ENCODE measurements around the gene SSBP4.

The SSBP4 gene

DNA sequence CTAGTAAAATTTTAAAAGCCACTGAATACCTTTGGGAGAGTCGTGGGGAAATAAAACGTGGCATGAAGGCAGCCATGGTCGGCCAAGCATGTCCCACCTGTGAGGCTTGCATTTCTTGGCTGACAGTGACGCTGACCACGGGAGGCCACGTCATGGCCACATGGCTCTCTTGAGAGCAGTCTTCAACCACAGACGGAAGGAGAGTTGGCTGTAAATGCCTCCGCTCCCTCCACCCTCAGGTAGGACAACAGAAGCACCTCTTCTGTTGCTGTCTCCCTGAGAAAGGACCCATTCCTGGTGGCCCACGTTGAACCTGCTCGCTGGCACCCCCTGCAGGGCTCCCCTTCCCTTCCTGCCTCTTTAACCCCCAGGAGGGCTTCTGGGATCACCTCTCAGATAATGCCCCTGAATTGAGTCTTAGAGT, 11.1 kb upstream of the SSBP4 start:
- TF ChIP-seq, protein P1, sequence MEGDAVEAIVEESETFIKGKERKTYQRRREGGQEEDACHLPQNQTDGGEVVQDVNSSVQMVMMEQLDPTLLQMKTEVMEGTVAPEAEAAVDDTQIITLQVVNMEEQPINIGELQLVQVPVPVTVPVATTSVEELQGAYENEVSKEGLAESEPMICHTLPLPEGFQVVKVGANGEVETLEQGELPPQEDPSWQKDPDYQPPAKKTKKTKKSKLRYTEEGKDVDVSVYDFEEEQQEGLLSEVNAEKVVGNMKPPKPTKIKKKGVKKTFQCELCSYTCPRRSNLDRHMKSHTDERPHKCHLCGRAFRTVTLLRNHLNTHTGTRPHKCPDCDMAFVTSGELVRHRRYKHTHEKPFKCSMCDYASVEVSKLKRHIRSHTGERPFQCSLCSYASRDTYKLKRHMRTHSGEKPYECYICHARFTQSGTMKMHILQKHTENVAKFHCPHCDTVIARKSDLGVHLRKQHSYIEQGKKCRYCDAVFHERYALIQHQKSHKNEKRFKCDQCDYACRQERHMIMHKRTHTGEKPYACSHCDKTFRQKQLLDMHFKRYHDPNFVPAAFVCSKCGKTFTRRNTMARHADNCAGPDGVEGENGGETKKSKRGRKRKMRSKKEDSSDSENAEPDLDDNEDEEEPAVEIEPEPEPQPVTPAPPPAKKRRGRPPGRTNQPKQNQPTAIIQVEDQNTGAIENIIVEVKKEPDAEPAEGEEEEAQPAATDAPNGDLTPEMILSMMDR (IDR thresholded peaks at IDR 0.05; ENCODE audit: borderline replicate concordance, insufficient read depth, low read depth, low read length) = peak; percentile 60
- H3K4me3 ChIP-seq (ENCODE audit: low read depth, low read length) = no peak overlapping the region

DNA sequence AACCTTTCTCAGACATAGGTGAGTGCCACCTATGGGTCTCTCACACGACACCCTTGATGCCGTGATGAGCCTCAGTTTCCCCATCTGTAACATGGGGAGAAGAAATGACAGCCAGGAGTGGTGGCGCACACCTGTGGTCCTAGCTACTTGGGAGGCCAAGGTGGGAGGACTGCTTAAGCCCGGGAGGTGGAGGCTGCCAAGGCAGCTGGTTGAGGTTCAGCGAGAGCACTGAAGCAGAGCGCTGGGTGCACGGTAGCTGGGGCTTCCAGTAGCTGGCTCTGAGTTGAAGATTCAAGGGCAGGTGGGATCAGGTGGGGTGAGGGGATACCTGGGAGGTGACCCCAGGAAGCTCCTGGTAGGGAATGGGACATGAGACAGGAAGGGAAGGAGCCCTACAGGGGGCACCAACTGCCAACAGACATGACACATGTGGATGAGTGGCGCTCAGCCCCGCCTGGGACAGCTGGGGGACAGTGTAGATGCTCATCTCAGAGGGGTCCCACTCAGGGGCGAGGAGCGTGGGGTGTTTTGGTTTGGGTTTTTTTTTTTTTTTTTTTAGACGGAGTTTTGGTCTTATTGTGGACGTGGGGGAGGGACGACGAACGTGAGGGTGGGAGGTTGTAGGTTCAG, 6.5 kb upstream of the SSBP4 start:
- H3K4me3 ChIP-seq (ENCODE audit: low read depth, low read length) = no peak overlapping the region
- TF ChIP-seq, protein P1 (IDR thresholded peaks at IDR 0.05; ENCODE audit: borderline replicate concordance, insufficient read depth, low read depth, low read length) = no peak

DNA sequence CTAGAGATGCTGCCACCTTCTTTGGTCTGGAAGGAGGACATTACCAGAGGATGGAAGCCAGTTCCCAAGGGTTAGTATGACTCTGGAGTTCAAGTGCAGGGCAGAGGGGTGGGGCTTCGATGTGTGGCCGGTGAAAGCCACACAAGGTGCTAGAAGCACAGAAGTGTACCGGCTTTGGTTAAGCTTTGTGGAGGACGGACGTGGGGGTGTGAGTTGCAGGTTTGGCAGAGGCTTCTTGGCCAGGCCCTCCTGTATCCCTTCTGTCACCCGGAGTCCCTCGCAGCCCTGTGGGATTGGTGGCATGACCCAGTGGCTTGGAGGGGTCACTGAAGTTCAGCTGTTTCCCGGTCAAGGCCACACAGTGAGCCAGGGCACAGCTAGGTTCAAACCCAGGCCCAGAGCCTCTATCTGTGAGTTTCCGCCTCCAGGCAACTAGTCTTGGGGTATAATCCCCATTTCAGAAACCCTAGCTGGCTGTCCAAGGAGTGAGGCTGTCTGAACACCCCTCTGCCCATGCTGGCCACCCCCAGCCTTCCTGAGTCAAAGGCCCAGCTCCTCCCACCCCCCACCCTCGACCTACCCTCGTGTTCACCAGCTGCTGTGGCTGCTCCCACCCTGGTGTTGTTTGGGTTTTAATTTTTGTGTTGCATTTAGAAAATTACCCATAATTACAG, 4.6 kb upstream of the SSBP4 start:
- H3K4me3 ChIP-seq (ENCODE audit: low read depth, low read length) = peak overlapping the region; percentile 24

DNA sequence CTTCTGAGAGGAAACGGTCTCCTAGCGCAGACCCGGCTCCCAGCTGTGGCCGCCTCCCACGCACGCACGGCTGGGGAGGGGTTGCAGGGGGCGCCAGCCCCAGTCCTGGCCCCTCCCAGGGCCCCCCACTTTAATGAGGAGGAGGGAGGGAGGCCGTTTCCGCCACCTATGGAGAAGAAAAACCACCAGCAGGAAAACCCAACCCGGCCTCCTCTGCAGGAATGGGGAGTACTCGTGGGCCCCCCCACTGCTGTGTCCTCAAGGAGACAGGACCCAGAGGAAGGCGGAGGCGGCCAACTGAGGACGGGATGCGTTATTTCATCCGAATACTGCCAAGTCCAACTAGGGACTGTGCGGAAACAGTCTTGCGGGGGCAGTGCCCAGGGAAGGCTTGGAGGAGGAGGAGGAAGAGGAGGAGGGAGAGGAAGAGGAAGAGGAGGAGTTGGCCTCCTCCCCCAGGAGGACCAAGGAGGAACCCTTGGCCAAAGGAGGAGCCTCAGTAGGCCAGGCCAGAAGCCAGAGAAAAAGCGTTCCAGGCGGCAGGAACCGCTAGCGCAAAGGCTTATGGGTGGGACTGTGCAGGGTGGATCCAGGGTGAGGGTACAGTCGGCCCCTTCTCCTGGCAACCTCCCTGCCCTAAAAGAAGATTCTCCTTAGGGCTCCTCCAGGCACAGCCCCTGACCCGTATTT, 3.9 kb upstream of the SSBP4 start:
- TF ChIP-seq, protein P1 (IDR thresholded peaks at IDR 0.05; ENCODE audit: borderline replicate concordance, insufficient read depth, low read depth, low read length) = no peak
- peak overlapping the region; percentile 24 for H3K4me3 ChIP-seq (ENCODE audit: low read depth, low read length)

More for the DNA sequence above, 4.6 kb upstream of the SSBP4 start:
- TF ChIP-seq, protein P1 (IDR thresholded peaks at IDR 0.05; ENCODE audit: borderline replicate concordance, insufficient read depth, low read depth, low read length) = no peak

DNA sequence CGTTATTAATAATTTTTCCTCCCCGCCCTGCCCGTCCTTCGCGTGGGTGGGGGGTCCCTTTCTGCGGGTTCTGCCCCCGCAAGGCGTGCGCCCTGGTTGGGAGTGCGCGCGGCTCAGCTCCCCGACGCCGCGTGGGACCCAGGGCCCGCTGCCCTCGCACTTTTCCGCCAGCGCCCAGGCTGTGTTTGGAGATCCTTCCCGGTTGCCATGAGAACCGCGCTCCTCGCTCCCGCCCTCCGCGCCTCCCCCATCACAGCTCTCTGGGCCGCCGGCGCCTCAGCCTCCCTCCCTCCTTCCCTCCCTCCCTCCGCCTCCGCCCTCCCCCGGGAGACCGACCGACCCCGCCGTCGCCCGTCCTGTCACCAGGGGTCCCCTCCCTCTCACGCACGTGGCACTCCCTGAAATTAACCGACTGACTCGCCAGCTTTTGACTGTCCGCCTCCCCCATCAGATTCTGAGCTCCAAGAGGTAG, 2.4 kb upstream of the SSBP4 start:
- peak overlapping the region; percentile 48 for H3K4me3 ChIP-seq (ENCODE audit: low read depth, low read length)
- TF ChIP-seq, protein P1 (IDR thresholded peaks at IDR 0.05; ENCODE audit: borderline replicate concordance, insufficient read depth, low read depth, low read length) = no peak

DNA sequence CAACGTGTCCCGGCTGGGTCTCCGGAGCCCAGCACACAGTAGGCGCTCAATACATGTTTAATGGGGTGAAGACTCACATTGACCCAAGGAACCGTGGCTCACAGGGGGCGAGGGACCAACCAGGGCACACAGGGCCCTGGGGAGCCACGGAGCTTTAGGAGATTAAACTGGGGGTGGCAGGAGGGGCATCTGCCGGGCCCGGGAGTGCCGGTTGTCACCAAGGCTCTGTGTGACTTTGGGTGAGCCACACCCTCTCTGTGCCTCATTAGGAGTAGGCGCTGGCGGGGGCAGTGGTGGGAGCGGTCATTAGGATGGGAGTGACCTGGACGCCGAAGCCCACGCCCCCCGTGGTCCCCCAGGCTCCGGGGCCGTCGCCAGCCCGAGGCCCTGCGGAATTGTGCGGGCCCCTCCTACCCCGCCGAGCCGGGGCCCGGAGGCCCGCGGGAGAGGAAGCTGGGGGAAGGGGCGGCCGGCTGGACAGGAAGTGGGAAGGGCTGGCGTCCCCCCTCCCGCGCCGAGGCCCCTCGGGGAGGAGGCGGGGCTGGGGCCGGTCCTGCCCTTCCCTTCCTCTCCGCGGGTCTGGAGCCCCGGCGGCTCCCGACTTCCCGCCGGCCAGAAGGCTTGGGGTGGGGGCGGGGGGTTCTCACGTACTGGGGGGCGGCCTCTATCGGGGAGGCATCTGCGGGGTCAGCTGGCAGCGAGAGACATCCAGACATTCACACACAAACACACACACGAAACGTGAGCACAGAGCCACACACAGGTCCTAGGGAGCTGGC, 1.8 kb upstream of the SSBP4 start:
- peak overlapping the region; percentile 48 for H3K4me3 ChIP-seq (ENCODE audit: low read depth, low read length)
- TF ChIP-seq, protein P1 (IDR thresholded peaks at IDR 0.05; ENCODE audit: borderline replicate concordance, insufficient read depth, low read depth, low read length) = no peak
